Smooth muscle cell (in vitro differentiated cells): Measurements from ENCODE around the gene NFE2L2. TPM values are rescaled to one million over a fixed set of nuclear protein-coding genes. Genes with fewer than 3 reads are reported as not detected.
A peak's percentile ranks its signal among the peaks of the same experiment; 100 is the strongest.

Experiments used
- DNase-seq: peaks from one replicate; lab custom pipeline; 2025; ENCODE audit not compliant: unreplicated experiment; lab: John Stamatoyannopoulos, UW
- H2AFZ ChIP-seq: fragments of 200-600 bp; sonication (generic); 2 replicates; pipeline ENCODE4 v1.6.0; 2016; ENCODE audit warnings: antibody characterized with exemption, low read depth, mild to moderate bottlenecking
- H3F3A ChIP-seq: fragments of 200-600 bp; sonication (generic); 2 replicates; pipeline ENCODE4 v1.6.0; 2017; ENCODE audit warnings: antibody characterized with exemption, low read depth
- H3K27ac ChIP-seq: fragments of 200-600 bp; sonication (generic); 2 replicates; pipeline ENCODE4 v1.5.1; 2016; ENCODE audit warnings: low read depth, mild to moderate bottlenecking
- H3K27me3 ChIP-seq: fragments of 200-600 bp; sonication (generic); 2 replicates; pipeline ENCODE4 v1.6.1; 2016; ENCODE audit warnings: low read depth, mild to moderate bottlenecking
- H3K36me3 ChIP-seq: fragments of 200-600 bp; sonication (generic); 2 replicates; pipeline ENCODE4 v1.5.1; 2016; ENCODE audit warnings: low read depth
- H3K4me1 ChIP-seq: fragments of 200-600 bp; sonication (generic); 2 replicates; pipeline ENCODE4 v1.5.1; 2016; ENCODE audit warnings: low read depth
- H3K4me2 ChIP-seq: fragments of 200-600 bp; sonication (generic); 2 replicates; pipeline ENCODE4 v1.6.0; 2016; ENCODE audit warnings: mild to moderate bottlenecking
- H3K4me3 ChIP-seq: fragments of 200-600 bp; sonication (generic); 2 replicates; pipeline ENCODE4 v1.5.1; 2016; ENCODE audit warnings: mild to moderate bottlenecking
- H3K79me2 ChIP-seq: fragments of 200-600 bp; sonication (generic); 2 replicates; pipeline ENCODE4 v1.6.0; 2016; ENCODE audit warnings: low read depth, mild to moderate bottlenecking
- H3K9ac ChIP-seq: fragments of 200-600 bp; sonication (generic); 2 replicates; pipeline ENCODE4 v1.6.0; 2016; ENCODE audit warnings: low read depth
- H3K9me3 ChIP-seq: fragments of 200-600 bp; sonication (generic); replicated peaks from 2 replicates; pipeline ENCODE4 v1.5.1; 2016; ENCODE audit warnings: low read depth
- H4K20me1 ChIP-seq: fragments of 200-600 bp; sonication (generic); 2 replicates; pipeline ENCODE4 v1.6.0; 2016; ENCODE audit warnings: low read depth
- WGBS: methylation state at CpG from one replicate; pipeline ENCODE4 v1.1.7; 2016; ENCODE audit warnings: low lambda C conversion rate; 5-methylcytosine and 5-hydroxymethylcytosine counted together
- polyA plus RNA-seq: library from polyadenylated mRNA; unstranded; fragments of >200 nt; fragmentation: Nextera tagmentation; extraction: Ambion mirVana; gene quantifications from 2 replicates; pipeline ENCODE4 v1.2.1, GENCODE V29; 2016
- total RNA-seq: library from RNA; depleted of rRNA; stranded (reverse); fragments of >200 nt; gene quantifications from 2 replicates; pipeline ENCODE4 v1.2.3, GENCODE V29; 2014
- TF ChIP-seq, protein P1 (sequence below): fragments of 200-600 bp; sonication (generic); IDR thresholded peaks from 2 replicates; pipeline ENCODE4 v1.5.1; 2017; ENCODE audit warnings: borderline replicate concordance, mild to moderate bottlenecking, antibody characterized with exemption; ENCODE audit not compliant: insufficient read depth, poor library complexity, severe bottlenecking

The NFE2L2 gene
- total and polyA plus RNA-seq, 2 experiments from 2014 or later, result 64.4 to 118 TPM

DNA sequence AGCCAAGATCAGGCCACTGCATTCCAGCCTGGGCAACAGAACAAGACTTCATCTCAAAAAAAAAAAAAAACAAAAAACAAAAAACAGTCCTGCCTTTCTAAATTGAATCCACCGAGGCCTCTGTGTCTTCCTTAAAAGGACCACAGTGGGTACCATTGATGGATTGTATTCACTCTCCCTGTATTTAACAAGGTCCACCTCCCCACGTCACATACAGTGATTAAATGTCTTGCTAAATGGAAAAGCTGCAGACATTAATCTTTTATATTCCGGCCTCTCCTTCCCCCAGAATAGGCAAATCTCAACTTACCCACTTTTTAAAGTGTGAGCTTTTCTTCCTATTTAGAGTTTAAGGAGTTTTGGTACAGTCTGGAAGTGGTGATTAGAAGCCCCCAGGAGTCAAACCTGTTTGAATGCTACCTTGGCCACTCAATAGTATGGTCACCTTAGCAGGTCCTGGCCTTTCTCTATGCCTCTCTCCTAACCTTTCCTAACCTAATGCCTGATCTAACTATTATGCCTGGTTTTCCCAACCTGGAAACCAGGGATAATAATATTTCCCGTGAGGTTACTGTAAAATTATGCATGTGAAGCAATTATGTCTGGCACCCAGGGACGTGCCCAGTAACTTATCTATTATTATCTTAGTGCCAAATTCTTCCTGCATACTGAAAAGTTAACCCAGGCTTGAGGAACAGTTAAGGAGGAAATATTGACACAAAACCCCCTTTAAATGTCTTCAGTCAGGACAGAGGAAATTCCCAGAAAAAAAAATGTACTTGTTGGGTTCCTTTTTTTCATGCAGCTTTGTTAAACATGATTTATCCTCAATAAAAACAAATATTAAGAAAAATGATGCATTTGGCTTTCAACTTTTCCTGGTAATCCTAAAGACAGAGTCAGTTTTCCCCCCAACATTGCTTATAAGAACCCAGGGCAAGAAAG lies 3.1 kb downstream of the NFE2L2 start:
- Histone ChIP-seq H2AFZ (no peak overlapping the region), H3K27me3 (no peaks in the 10 kb centered on the region), H3K36me3 (no peaks in the 10 kb centered on the region), H4K20me1 (peaks cover 68% of the 10 kb centered on the region), H3K4me3 (peak overlapping the region; percentile 91), H3K9me3 (no peaks in the 10 kb centered on the region), H3F3A (peaks cover 13% of the 10 kb centered on the region), H3K27ac (peak overlapping the region; percentile 99), H3K79me2 (peaks cover 69% of the 10 kb centered on the region), H3K4me2 (peak overlapping the region; percentile 97), H3K4me1 (peaks cover 27% of the 10 kb centered on the region), H3K9ac (peak overlapping the region; percentile 99)
- WGBS, result 40% methylated on average over 5 of the region's 5 CpGs
- TF ChIP-seq, protein P1, sequence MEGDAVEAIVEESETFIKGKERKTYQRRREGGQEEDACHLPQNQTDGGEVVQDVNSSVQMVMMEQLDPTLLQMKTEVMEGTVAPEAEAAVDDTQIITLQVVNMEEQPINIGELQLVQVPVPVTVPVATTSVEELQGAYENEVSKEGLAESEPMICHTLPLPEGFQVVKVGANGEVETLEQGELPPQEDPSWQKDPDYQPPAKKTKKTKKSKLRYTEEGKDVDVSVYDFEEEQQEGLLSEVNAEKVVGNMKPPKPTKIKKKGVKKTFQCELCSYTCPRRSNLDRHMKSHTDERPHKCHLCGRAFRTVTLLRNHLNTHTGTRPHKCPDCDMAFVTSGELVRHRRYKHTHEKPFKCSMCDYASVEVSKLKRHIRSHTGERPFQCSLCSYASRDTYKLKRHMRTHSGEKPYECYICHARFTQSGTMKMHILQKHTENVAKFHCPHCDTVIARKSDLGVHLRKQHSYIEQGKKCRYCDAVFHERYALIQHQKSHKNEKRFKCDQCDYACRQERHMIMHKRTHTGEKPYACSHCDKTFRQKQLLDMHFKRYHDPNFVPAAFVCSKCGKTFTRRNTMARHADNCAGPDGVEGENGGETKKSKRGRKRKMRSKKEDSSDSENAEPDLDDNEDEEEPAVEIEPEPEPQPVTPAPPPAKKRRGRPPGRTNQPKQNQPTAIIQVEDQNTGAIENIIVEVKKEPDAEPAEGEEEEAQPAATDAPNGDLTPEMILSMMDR, result no peak
- no peak for DNase-seq

DNA sequence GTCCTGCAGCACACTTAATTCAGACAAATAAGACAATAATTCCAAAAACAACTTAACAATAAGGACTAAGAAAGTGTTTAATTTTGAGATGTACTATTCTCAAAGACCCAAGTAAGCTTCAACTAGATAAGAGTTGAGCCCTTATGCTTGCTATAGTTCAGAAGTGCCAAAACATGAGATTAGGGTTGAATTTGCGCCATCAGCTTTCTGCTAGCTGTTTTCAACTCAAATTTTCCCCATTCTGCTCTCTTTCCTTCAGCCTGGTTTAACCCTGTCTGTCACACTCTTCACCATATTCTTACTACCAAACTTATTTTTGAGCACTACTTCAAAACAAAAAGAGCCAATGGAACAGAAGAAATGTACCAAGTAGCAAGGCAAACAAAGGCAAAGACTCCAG lies 4.1 kb downstream of the NFE2L2 start:
- 30% methylated on average over 1 of the region's 1 CpG for WGBS
- peak overlapping the region; percentile 50 for H3K27ac ChIP-seq
- peaks cover 78% of the 10 kb centered on the region for H4K20me1 ChIP-seq

DNA sequence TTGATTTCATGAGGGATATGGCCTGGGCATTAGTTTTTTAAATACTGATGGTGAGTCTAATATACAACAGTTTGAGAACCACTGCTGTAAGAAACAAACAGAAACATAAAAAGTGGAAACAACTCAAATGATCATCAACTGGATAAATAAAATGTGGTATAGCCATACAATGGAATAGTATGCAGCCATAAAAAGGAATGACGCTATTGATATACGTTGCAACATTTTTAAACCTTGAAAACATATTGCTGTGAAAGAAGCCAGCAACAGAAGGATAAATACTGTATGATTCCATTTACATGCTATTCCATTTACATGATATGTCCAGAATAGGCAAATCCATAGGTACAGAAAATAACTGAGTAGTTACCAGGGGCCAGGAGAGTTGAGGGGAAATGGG lies 6.5 kb downstream of the NFE2L2 start:
- TF ChIP-seq, protein P1, result no peak
- DNase-seq, result no peak
- Histone ChIP-seq H3K79me2 (peaks cover 100% of the 10 kb centered on the region), H3K9ac (no peak overlapping the region), H2AFZ (no peak overlapping the region), H3K4me2 (no peak overlapping the region), H3K27me3 (no peaks in the 10 kb centered on the region), H4K20me1 (peaks cover 100% of the 10 kb centered on the region), H3K9me3 (no peaks in the 10 kb centered on the region), H3K4me1 (peaks cover 22% of the 10 kb centered on the region), H3K4me3 (no peak overlapping the region), H3K36me3 (no peaks in the 10 kb centered on the region), H3K27ac (no peak overlapping the region), H3F3A (peaks cover 4% of the 10 kb centered on the region)
- WGBS, result 100% methylated on average over 2 of the region's 2 CpGs

More for the DNA sequence above, 4.1 kb downstream of the NFE2L2 start:
- Histone ChIP-seq H3K27me3 (no peaks in the 10 kb centered on the region), H3K4me1 (peaks cover 17% of the 10 kb centered on the region), H3K4me3 (peak overlapping the region; percentile 91), H3F3A (peaks cover 6% of the 10 kb centered on the region), H3K36me3 (no peaks in the 10 kb centered on the region), H3K9ac (no peak overlapping the region), H3K9me3 (no peaks in the 10 kb centered on the region), H2AFZ (no peak overlapping the region), H3K4me2 (peak overlapping the region; percentile 97), H3K79me2 (peaks cover 79% of the 10 kb centered on the region)
- no peak for DNase-seq
- TF ChIP-seq, protein P1, result no peak
